Measurements from ENCODE around the gene COL2A1.

The COL2A1 gene

DNA sequence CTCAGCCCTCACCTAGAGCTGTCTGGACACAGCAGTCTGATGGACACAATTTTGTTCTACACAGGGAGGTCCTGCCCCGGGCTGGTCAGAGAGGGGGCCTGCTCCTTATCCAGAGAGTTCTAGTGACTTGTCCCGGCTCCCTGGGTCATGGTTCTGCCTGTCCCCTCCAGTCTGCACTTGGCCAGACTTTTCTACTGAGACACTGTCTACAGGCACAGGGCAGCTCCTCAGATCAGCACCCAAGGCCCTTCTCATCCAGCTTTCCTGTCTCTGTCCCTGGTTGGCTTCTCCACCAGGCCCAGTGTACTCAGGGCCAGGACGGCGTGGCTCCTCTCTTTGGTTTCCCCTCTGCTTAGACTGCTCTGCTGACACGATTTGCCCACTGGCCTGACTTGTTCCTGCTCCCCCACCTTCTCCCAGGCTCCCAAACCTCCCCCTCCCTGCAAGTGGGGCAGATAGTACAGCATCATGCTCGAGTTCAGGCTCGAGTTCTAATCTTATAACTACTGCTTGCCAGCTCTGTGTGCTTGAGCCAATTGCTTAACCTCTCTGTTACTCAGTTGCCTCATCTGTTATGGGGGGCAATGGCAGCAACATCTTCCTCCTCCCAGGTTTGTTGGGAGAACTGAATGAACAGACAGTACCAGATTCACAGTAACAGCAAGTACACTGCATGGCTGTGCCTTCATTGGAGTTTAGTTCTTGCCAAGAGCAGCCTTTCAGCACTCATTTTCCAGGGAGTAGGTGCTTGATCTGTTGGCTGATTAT lies 22.0 kb upstream of the COL2A1 start:
- DNase-seq (ENCODE audit: low read depth in 2 of 2) = no peak
- TF ChIP-seq, protein P1, sequence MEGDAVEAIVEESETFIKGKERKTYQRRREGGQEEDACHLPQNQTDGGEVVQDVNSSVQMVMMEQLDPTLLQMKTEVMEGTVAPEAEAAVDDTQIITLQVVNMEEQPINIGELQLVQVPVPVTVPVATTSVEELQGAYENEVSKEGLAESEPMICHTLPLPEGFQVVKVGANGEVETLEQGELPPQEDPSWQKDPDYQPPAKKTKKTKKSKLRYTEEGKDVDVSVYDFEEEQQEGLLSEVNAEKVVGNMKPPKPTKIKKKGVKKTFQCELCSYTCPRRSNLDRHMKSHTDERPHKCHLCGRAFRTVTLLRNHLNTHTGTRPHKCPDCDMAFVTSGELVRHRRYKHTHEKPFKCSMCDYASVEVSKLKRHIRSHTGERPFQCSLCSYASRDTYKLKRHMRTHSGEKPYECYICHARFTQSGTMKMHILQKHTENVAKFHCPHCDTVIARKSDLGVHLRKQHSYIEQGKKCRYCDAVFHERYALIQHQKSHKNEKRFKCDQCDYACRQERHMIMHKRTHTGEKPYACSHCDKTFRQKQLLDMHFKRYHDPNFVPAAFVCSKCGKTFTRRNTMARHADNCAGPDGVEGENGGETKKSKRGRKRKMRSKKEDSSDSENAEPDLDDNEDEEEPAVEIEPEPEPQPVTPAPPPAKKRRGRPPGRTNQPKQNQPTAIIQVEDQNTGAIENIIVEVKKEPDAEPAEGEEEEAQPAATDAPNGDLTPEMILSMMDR (IDR thresholded peaks at IDR 0.05; ENCODE audit: low read depth, low read length) = no peak
- H3K4me3 ChIP-seq (replicated peaks in 1 of 2; ENCODE audit: low read depth in 2 of 2, low read length in 2 of 2) = no peak overlapping the region

DNA sequence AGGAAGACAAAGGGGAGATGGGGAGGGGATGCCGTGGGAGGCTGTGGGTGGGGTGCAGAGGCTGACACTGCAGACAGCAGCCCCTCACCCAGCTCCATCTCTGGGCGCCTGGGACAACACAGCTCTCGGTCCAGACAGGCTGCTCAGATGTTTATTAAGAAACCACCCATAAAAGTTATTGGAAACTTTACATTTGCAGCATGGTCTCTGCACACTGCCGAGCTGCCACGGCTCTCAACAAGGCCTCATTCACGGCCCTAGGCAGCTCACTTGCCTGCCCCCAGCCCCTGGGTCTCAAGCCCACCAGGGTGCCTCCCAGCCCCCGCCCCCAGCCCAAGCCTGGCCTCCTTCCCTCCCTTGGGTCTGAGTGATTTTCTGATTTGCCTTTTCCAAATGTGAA lies 21.0 kb upstream of the COL2A1 start:
- TF ChIP-seq, protein P1 (IDR thresholded peaks at IDR 0.05; ENCODE audit: low read depth, low read length) = no peak
- no peak for DNase-seq (ENCODE audit: low read depth in 2 of 2)
- no peak overlapping the region for H3K4me3 ChIP-seq (replicated peaks in 1 of 2; ENCODE audit: low read depth in 2 of 2, low read length in 2 of 2)

DNA sequence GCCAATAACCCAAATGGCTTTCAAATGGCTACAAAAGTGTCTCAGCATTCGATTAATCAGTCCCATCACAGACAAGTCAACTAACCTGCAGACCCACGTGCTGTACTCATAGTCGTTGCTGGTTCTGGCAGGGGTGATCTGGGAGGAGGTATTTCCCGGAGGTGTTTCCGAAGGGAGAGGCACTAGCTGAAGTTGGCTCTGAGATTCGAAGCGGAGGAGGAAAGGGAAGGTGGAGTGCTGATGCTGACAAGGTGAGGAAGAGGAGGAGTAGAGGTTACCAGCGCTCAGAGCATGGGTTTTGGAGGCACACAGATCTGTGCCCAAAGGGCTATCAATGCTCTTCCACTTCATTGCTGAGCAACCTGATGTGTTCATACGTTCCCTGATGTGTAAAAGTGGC lies 20.5 kb upstream of the COL2A1 start:
- TF ChIP-seq, protein P1 (IDR thresholded peaks at IDR 0.05; ENCODE audit: low read depth, low read length) = no peak

DNA sequence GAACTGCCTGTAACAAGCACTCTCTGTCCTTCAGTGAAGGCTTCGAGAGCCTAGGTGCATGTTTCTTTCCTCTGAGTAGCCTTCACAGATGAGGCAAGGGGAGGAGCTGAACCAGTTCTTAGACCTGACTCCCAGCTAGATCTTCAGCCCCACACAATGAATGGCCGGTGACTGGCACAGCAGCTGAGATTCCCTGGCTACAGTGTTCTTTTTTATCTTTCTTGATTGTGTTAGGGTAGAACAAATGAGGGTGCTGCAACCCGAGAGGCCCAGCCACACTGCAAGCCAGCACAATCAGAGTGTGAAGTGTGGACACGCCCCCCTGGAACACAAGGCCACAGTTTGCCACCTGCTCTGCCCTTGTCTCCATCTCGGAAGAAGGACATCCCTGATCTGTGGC lies 19.1 kb upstream of the COL2A1 start:
- TF ChIP-seq, protein P1 (IDR thresholded peaks at IDR 0.05; ENCODE audit: low read depth, low read length) = no peak
- no peak overlapping the region for H3K4me3 ChIP-seq (replicated peaks in 1 of 2; ENCODE audit: low read depth in 2 of 2, low read length in 2 of 2)
- DNase-seq (ENCODE audit: low read depth in 2 of 2) = no peak

More for the DNA sequence above, 20.5 kb upstream of the COL2A1 start:
- no peak overlapping the region for H3K4me3 ChIP-seq (replicated peaks in 1 of 2; ENCODE audit: low read depth in 2 of 2, low read length in 2 of 2)
- no peak for DNase-seq (ENCODE audit: low read depth in 2 of 2)

DNA sequence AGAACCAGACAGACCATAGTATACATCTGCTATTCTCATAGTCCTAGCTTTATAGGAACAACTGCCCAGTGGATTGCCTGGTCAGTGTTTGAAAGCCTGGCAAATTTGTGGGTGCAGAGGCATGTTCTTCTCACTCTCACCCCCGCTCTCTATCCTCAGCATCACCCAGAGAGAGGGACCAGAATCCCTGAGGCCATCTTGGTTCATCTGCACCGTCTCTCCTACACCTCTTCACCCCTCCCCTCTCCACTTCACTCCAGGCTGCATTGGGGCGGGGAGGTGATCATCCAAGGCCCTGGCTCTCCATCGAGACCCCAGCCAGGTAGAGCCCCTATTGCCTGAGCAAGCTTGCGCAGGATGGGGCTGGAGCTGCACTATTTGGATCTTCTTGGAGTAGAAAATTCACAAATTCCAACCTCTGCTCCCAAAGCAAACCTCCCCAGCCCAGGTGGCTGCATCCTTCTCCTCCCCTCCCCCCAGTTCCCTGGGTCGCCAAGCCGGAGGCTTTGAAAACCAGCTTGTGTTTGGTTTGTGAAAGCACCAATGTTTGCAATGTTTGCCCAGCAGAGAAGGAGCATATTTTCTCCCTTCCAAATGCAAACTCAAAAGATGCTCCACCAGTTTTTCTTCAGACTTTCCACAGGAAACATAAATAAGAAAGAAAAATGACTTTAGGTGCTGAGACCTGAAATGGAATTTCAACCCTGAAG lies 18.6 kb upstream of the COL2A1 start:
- DNase-seq (ENCODE audit: low read depth in 2 of 2) = no peak
- TF ChIP-seq, protein P1 (IDR thresholded peaks at IDR 0.05; ENCODE audit: low read depth, low read length) = no peak

DNA sequence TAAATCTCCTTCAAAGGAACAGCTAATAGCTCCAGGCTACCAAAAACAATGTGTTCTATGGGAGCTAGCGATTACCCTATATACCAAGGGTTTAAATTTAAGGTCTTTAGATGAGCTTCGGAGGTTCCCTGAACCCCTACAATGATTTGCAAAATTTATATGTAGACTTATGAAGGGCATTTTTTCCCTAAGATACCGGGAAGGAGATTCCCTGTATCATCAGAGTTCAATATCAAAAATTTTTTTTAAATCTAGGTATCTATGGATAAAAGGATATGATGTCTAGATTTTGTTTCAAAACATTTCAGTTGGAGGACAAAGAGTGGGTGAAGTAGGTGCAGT lies 17.9 kb upstream of the COL2A1 start:
- TF ChIP-seq, protein P1 (IDR thresholded peaks at IDR 0.05; ENCODE audit: low read depth, low read length) = no peak
- H3K4me3 ChIP-seq (replicated peaks in 1 of 2; ENCODE audit: low read depth in 2 of 2, low read length in 2 of 2) = no peak overlapping the region
- DNase-seq (ENCODE audit: low read depth in 2 of 2) = no peak

More for the DNA sequence above, 18.6 kb upstream of the COL2A1 start:
- H3K4me3 ChIP-seq (replicated peaks in 1 of 2; ENCODE audit: low read depth in 2 of 2, low read length in 2 of 2) = no peak overlapping the region
